Breast epithelium (tissue), 4 donors: Measurements from ENCODE around the gene KLF18. TPM values are rescaled to one million over a fixed set of nuclear protein-coding genes. Genes with fewer than 3 reads are reported as not detected.

ENCODE experiments used
- DNase-seq, 2 donors: peaks; one replicate each; pipeline ENCODE4 v3.0.0-alpha.2; 2019; ENCODE audit warnings: low spot score in 2 of 2
- H3K27ac ChIP-seq, 2 donors: fragments of 200-600 bp; sonication (generic) in 1 of 2; one replicate each; pipeline ENCODE4 v1.5.1; 2016 to 2019; ENCODE audit warnings: mild to moderate bottlenecking in 1 of 2
- H3K27me3 ChIP-seq, 2 donors: fragments of 200-600 bp; sonication (generic) in 1 of 2; one replicate each; pipeline versions ENCODE4 v1.5.1 to v1.6.0; 2017 to 2019; ENCODE audit warnings: control low read depth in 1 of 2, mild to moderate bottlenecking in 1 of 2
- H3K36me3 ChIP-seq: fragments of 200-600 bp; one replicate; pipeline ENCODE4 v1.5.1; 2019
- H3K4me1 ChIP-seq, 2 donors: fragments of 200-600 bp; sonication (generic); one replicate each; pipeline ENCODE4 v1.5.1; 2016 to 2019; ENCODE audit warnings: control low read depth in 1 of 2
- H3K4me3 ChIP-seq, 3 donors: fragments of 200-600 bp; sonication (generic); 1 replicate in 2 of 3; 2 replicates in 1 of 3; pipeline ENCODE4 v1.5.1; 2016 to 2019; ENCODE audit warnings: mild to moderate bottlenecking in 3 of 3, moderate library complexity in 2 of 3
- H3K9me3 ChIP-seq, 2 donors: fragments of 200-600 bp; sonication (generic) in 1 of 2; one replicate each; pipeline ENCODE4 v1.5.1; 2016 to 2019; ENCODE audit warnings: control low read depth in 1 of 2
- POLR2A ChIP-seq: fragments of 450-650 bp; IDR thresholded peaks from one replicate; pipeline ENCODE4 v1.6.1; 2016; ENCODE audit warnings: antibody characterized with exemption, mild to moderate bottlenecking, moderate library complexity
- POLR2AphosphoS5 ChIP-seq, 3 donors: sonication (generic); formaldehyde crosslinking; IDR thresholded peaks; one replicate each; pipeline ENCODE4 v1.6.1; 2017; ENCODE audit warnings: antibody characterized with exemption in 3 of 3
- intact Hi-C: fragments of 100-400 bp; cut with DNase I; formaldehyde crosslinking; loops from one replicate; pipeline ENCODE4 v1.15.1; 2023; ENCODE audit warnings: low total_unique reads
- total RNA-seq, 3 donors: library from RNA; depleted of rRNA; stranded (reverse); fragments of >200 nt; gene quantifications; one replicate each; pipeline ENCODE4 v1.1.0, GENCODE V29; 2016
- TF ChIP-seq, protein P1 (sequence below), 3 donors: fragments of 450-650 bp; IDR thresholded peaks; one replicate each; pipeline ENCODE4 v1.5.1; 2016 to 2017; ENCODE audit warnings: antibody characterized with exemption in 3 of 3, mild to moderate bottlenecking in 3 of 3, moderate library complexity in 3 of 3

KLF18 gene
- total RNA-seq, 3 donors from 2014 or later = not detected

DNA sequence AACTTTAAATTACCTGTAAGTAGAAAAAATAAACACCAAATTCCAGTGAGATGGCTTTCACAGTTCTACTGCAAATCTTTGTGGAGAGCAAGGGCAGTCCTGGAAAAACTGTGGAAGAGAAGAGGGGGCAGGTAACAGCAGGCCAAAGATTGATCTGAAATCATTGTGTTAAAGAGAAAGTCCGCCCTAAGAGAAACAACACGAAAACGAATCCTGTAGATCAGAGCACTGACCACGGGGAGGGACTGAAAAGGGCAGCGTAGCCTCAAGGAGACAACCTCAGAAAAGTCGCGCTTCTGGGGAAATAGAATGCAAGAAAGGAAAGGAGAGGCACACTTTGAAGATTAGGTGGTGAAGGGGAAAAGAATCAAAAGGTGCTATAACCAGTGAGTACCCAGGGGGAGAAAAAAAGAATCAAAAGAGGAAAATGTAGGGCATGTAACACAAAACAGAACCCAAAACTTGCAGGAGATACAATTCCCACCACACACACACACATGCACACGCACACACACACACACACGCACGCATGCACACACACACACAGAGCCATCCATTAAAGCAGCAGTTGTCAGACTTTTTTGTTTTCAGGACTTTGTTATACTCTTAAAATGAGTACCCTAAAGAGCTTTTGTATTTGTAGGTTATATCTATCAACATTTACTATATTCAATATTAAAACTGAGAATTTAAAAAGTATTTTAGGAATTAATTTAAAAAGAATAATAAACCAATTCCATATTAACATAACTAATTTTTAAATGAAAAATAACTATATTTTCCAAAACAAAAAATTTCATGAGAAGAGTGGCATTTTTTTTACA is 50.8 kb downstream of the KLF18 start:
- no peak for DNase-seq
- intact Hi-C loops = no loop called here
- Histone ChIP-seq H3K9me3 (no peaks in the 10 kb centered on the region), H3K4me1 (no peaks in the 10 kb centered on the region), H3K27ac (no peak overlapping the region), H3K4me3 (no peak overlapping the region), H3K36me3 (no peaks in the 10 kb centered on the region), H3K27me3 (no peaks in the 10 kb centered on the region)
- TF ChIP-seq, protein P1, sequence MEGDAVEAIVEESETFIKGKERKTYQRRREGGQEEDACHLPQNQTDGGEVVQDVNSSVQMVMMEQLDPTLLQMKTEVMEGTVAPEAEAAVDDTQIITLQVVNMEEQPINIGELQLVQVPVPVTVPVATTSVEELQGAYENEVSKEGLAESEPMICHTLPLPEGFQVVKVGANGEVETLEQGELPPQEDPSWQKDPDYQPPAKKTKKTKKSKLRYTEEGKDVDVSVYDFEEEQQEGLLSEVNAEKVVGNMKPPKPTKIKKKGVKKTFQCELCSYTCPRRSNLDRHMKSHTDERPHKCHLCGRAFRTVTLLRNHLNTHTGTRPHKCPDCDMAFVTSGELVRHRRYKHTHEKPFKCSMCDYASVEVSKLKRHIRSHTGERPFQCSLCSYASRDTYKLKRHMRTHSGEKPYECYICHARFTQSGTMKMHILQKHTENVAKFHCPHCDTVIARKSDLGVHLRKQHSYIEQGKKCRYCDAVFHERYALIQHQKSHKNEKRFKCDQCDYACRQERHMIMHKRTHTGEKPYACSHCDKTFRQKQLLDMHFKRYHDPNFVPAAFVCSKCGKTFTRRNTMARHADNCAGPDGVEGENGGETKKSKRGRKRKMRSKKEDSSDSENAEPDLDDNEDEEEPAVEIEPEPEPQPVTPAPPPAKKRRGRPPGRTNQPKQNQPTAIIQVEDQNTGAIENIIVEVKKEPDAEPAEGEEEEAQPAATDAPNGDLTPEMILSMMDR (IDR thresholded peaks at IDR 0.05) = no peak
- no peak for TF ChIP-seq POLR2A
- TF ChIP-seq POLR2AphosphoS5 (IDR thresholded peaks at IDR 0.05) = no peak

DNA sequence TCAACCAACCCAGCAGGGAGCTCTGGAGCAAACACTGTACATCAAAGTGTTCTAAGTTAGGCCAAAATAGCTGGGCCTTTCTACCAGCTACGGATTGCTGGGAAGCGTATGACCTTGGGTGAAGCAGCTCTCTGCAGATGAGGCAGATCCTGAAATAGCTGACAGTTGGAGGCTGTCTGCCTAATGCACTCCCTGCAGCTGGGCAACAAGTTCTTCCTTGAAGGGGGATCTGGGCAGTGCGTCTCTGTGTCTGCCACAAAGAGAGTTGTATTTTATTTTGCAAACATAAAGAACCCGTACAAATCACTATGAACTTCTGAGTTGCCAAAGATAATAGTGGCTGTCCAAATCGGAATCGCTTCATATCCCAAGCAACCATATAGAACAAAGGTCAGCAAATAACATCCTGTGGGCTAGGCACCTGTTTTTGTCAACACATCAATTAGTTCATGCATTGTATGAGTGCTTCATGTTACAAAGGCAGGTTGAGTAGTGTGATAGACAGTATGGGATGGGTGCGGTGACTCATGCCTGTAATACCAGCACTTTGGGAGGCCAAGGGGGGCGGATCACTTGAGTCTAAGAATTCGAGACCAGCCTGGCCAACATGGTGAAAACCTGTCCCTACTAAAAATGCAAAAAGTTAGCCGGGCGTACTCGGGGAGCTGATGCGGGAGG is 51.9 kb downstream of the KLF18 start:
- Histone ChIP-seq H3K4me3 (no peak overlapping the region), H3K27ac (no peak overlapping the region), H3K36me3 (no peaks in the 10 kb centered on the region), H3K9me3 (no peaks in the 10 kb centered on the region), H3K27me3 (no peaks in the 10 kb centered on the region), H3K4me1 (no peaks in the 10 kb centered on the region)
- no peak for DNase-seq
- TF ChIP-seq POLR2A (no peak), POLR2AphosphoS5 (IDR thresholded peaks at IDR 0.05) (no peak)
- TF ChIP-seq, protein P1 (IDR thresholded peaks at IDR 0.05) = no peak
- intact Hi-C loops = no loop called here

Other genes starting within 250 kb of the KLF18 start
- gene ARTN, start 207.8 kb downstream of the KLF18 start, total RNA-seq = 1 to 10 TPM in 2 of 3 donors, not detected in 1; 1.8 to 2.3 TPM
- gene IPO13, start 194.7 kb downstream of the KLF18 start, total RNA-seq = 10 to 100 TPM; 18.4 to 23.0 (median 20.5) TPM
- 10 to 100 TPM; 16.2 to 22.0 (median 18.3) TPM for gene DPH2, start 171.6 kb downstream of the KLF18 start, total RNA-seq
- gene ATP6V0B, start 166.7 kb downstream of the KLF18 start, total RNA-seq = 100 to 1,000 TPM; 131 to 156 (median 155) TPM
- 10 to 100 TPM; 19.8 to 49.9 (median 37.0) TPM for gene B4GALT2, start 162.4 kb downstream of the KLF18 start, total RNA-seq
- gene CCDC24, start 150.0 kb downstream of the KLF18 start, total RNA-seq = 10 to 100 TPM in 2 of 3 donors, 1 to 10 TPM in 1; 5.4 to 12.5 (median 12.3) TPM
- 1 to 10 TPM in 2 of 3 donors, under 1 TPM in 1; 0.32 to 5.1 (median 3.9) TPM for gene SLC6A9, start 110.2 kb downstream of the KLF18 start, total RNA-seq
- gene KLF17, start 22.8 kb downstream of the KLF18 start, total RNA-seq = not detected
- 10 to 100 TPM; 40.3 to 66.2 (median 51.4) TPM for gene DMAP1, start 71.8 kb upstream of the KLF18 start, total RNA-seq
- gene ERI3, start 213.6 kb upstream of the KLF18 start, total RNA-seq = 10 to 100 TPM; 35.8 to 49.2 (median 41.1) TPM